SK-N-MC (cell line): ENCODE results near the gene IQGAP1.

Source experiments
- DNase-seq: peaks from one replicate; pipeline ENCODE4 v3.0.0-alpha.2; 2011; ENCODE audit warnings: low read depth, low spot score
- H3K27ac ChIP-seq: fragments of 200-600 bp; sonication (generic); 2 replicates; pipeline ENCODE4 v1.5.1; 2016; ENCODE audit warnings: mixed run types
- H3K36me3 ChIP-seq: fragments of 200-600 bp; sonication (generic); 2 replicates; pipeline ENCODE4 v1.6.1; 2017; ENCODE audit warnings: antibody characterized with exemption, low read length, mixed read lengths; ENCODE audit not compliant: insufficient read depth
- H3K4me3 ChIP-seq: fragments of 200-600 bp; sonication (generic); 2 replicates; pipeline ENCODE4 v1.5.1; 2016
- H3K9ac ChIP-seq: fragments of 200-600 bp; sonication (generic); 2 replicates; pipeline ENCODE4 v1.8.0; 2017; ENCODE audit warnings: mixed run types, mixed read lengths; ENCODE audit not compliant: insufficient read length
- H3K9me3 ChIP-seq: fragments of 200-600 bp; sonication (generic); 2 replicates; pipeline ENCODE4 v1.6.1; 2017; ENCODE audit warnings: low read depth, mild to moderate bottlenecking, antibody characterized with exemption, low read length, moderate library complexity, mixed read lengths
- EZH2 ChIP-seq: fragments of 200-600 bp; sonication (generic); IDR thresholded peaks from one replicate; pipeline ENCODE4 v1.6.1; 2017; ENCODE audit warnings: antibody characterized with exemption
- FOXP2 ChIP-seq: optimal IDR thresholded peaks from 2 replicates; pipeline ENCODE3; 2011; ENCODE audit warnings: mild to moderate bottlenecking, moderate library complexity; ENCODE audit not compliant: insufficient read depth; ENCODE audit errors: extremely low read length, control extremely low read depth
- POLR2AphosphoS5 ChIP-seq: IDR thresholded peaks from 2 replicates; pipeline ENCODE4 v1.6.1; 2012; ENCODE audit warnings: mild to moderate bottlenecking, low read depth, low read length, borderline replicate concordance

The IQGAP1 gene

GRCh38 chr15:90550919-90551318 lies 162.9 kb downstream of the IQGAP1 start:
- Histone ChIP-seq H3K9me3 (no peaks in the 10 kb centered on the region), H3K27ac (no peak overlapping the region), H3K9ac (no peak overlapping the region), H3K36me3 (0 out of 2 replicates have a peak, but pooled peaks cover 4% of the 10 kb centered on the region), H3K4me3 (no peak overlapping the region)
- DNase-seq: no peak
- no peak for TF ChIP-seq FOXP2
- TF ChIP-seq EZH2: no peak
- TF ChIP-seq POLR2AphosphoS5: no peak
